IMR-90 (cell line): Measurements from ENCODE around the gene TRAK2. TPM values are rescaled to one million over a fixed set of nuclear protein-coding genes. Genes with fewer than 3 reads are reported as not detected.
A peak's percentile ranks its signal among the peaks of the same experiment; 100 is the strongest.

Source experiments
- ATAC-seq: fragments of 200-7000 bp; cut with Tn5 transposase; 2 replicates; pipeline ENCODE4 v1.9.1; 2020; ENCODE audit warnings: low read depth, mild to moderate bottlenecking, moderate library complexity
- BruUV-seq: library from RNA; stranded (reverse); fragments of 400-500 nt; replicated peaks from 2 replicates; lab custom pipeline; 2021; lab: Mats Ljungman, UMichigan
- CTCF ChIA-PET: fragments of 300-600 bp; formaldehyde crosslinking; extraction: SDS; loops from one replicate; lab custom pipeline; 2021; ENCODE audit warnings: antibody characterized with exemption; lab: Yijun Ruan, JAX
- POLR2A ChIA-PET: fragments of 300-600 bp; sonication (Branson Sonifier 250); formaldehyde crosslinking; loops from one replicate; lab custom pipeline; 2022; ENCODE audit warnings: antibody characterized with exemption; ENCODE audit not compliant: unreplicated experiment; lab: Charles Lee
- DNase-seq: peaks from one replicate; pipeline ENCODE4 v3.0.0; 2013
- H2AFZ ChIP-seq: replicated peaks from 2 replicates; pipeline ENCODE3; 2013; ENCODE audit warnings: low read length, mild to moderate bottlenecking; ENCODE audit not compliant: poor library complexity
- H2AK5ac ChIP-seq: 2 replicates; pipeline ENCODE4 v1.6.1; 2013; ENCODE audit warnings: low read depth, low read length, inconsistent platforms
- H2AK9ac ChIP-seq: replicated peaks from 2 replicates; pipeline ENCODE3; 2013; ENCODE audit warnings: mild to moderate bottlenecking, low read depth, low read length, moderate library complexity; ENCODE audit not compliant: poor library complexity
- H2BK120ac ChIP-seq: 2 replicates; pipeline ENCODE4 v1.6.1; 2013; ENCODE audit warnings: low read depth, low read length, inconsistent platforms
- H2BK15ac ChIP-seq: 3 replicates; pipeline ENCODE4 v1.6.1; 2013; ENCODE audit warnings: low read depth, low read length, inconsistent platforms
- H2BK20ac ChIP-seq: 2 replicates; pipeline ENCODE4 v1.6.1; 2013; ENCODE audit warnings: low read depth, mild to moderate bottlenecking, inconsistent platforms, low read length, moderate library complexity
- H2BK5ac ChIP-seq: 2 replicates; pipeline ENCODE4 v1.6.1; 2013; ENCODE audit warnings: mild to moderate bottlenecking, low read depth, low read length, inconsistent platforms; ENCODE audit not compliant: poor library complexity, severe bottlenecking
- H3K14ac ChIP-seq: replicated peaks from 2 replicates; pipeline ENCODE4 v1.6.1; 2013; ENCODE audit warnings: low read depth, low read length, inconsistent platforms
- H3K18ac ChIP-seq: 2 replicates; pipeline ENCODE4 v1.6.1; 2013; ENCODE audit warnings: low read depth, low read length, control low read depth
- H3K23ac ChIP-seq: 2 replicates; pipeline ENCODE4 v1.6.1; 2013; ENCODE audit warnings: low read depth, low read length, inconsistent platforms
- H3K27ac ChIP-seq: 2 replicates; pipeline ENCODE4 v1.5.1; 2013; ENCODE audit warnings: mild to moderate bottlenecking, control low read depth, low read length; ENCODE audit not compliant: insufficient read depth
- H3K27me3 ChIP-seq: 2 replicates; pipeline ENCODE4 v1.6.1; 2013; ENCODE audit warnings: low read length; ENCODE audit not compliant: control insufficient read depth, insufficient read depth
- H3K36me3 ChIP-seq: 2 replicates; pipeline ENCODE4 v1.6.1; 2013; ENCODE audit warnings: low read length, mixed read lengths; ENCODE audit not compliant: control insufficient read depth, insufficient read depth
- H3K4ac ChIP-seq: 2 replicates; pipeline ENCODE4 v1.6.1; 2013; ENCODE audit warnings: low read depth, low read length, inconsistent platforms
- H3K4me1 ChIP-seq: 2 replicates; pipeline ENCODE4 v1.6.1; 2013; ENCODE audit warnings: low read length, mixed read lengths; ENCODE audit not compliant: control insufficient read depth, insufficient read depth
- H3K4me2 ChIP-seq: 2 replicates; pipeline ENCODE4 v1.6.1; 2013; ENCODE audit warnings: low read depth, mild to moderate bottlenecking, control low read depth, low read length, moderate library complexity
- H3K4me3 ChIP-seq: 2 replicates; pipeline ENCODE4 v1.5.1; 2013; ENCODE audit warnings: low read depth, mild to moderate bottlenecking, control low read depth, low read length, moderate library complexity; ENCODE audit not compliant: insufficient read depth
- H3K56ac ChIP-seq: 2 replicates; pipeline ENCODE4 v1.6.1; 2013; ENCODE audit warnings: low read length, inconsistent platforms; ENCODE audit not compliant: insufficient read depth; ENCODE audit errors: extremely low read depth
- H3K79me1 ChIP-seq, 2 experiments: 2 replicates each; pipeline ENCODE4 v1.6.1; 2013; ENCODE audit warnings: low read length in 2 of 2, inconsistent platforms in 1 of 2, low read depth in 1 of 2
- H3K9ac ChIP-seq: 2 replicates; pipeline ENCODE4 v1.6.1; 2013; ENCODE audit warnings: low read depth, low read length, control low read depth
- H3K9me1 ChIP-seq: 2 replicates; pipeline ENCODE4 v1.6.1; 2013; ENCODE audit warnings: low read length, inconsistent platforms; ENCODE audit not compliant: insufficient read depth
- H3K9me3 ChIP-seq: 2 replicates; pipeline ENCODE4 v1.6.1; 2013; ENCODE audit warnings: low read length; ENCODE audit not compliant: control insufficient read depth, insufficient read depth
- H4K20me1 ChIP-seq: 2 replicates; pipeline ENCODE4 v1.6.1; 2013; ENCODE audit warnings: low read length, inconsistent platforms; ENCODE audit not compliant: insufficient read depth
- H4K5ac ChIP-seq: 2 replicates; pipeline ENCODE4 v1.6.1; 2013; ENCODE audit warnings: mild to moderate bottlenecking, low read depth, low read length, control low read depth
- H4K8ac ChIP-seq, 2 experiments: 2 replicates each; pipeline ENCODE4 v1.6.1; 2013; ENCODE audit warnings: low read depth in 2 of 2, low read length in 2 of 2, control low read depth in 1 of 2, inconsistent platforms in 1 of 2
- H4K91ac ChIP-seq: 2 replicates; pipeline ENCODE4 v1.6.1; 2013; ENCODE audit warnings: low read depth, low read length, inconsistent platforms; ENCODE audit not compliant: insufficient read depth
- CHD1 ChIP-seq: IDR thresholded peaks from 2 replicates; pipeline ENCODE4 v1.6.1; 2012; ENCODE audit warnings: low read depth, low read length, improper control_type of control experiment
- ELK1 ChIP-seq: fragments of 150-350 bp; IDR thresholded peaks from 2 replicates; pipeline ENCODE4 v1.6.1; 2016; ENCODE audit warnings: low read depth, mild to moderate bottlenecking, low read length, moderate library complexity, borderline replicate concordance
- MAFK ChIP-seq: IDR thresholded peaks from 2 replicates; pipeline ENCODE4 v1.6.1; 2012; ENCODE audit warnings: low read depth, low read length, improper control_type of control experiment
- MAZ ChIP-seq: IDR thresholded peaks from 2 replicates; pipeline ENCODE4 v1.6.1; 2012; ENCODE audit warnings: low read depth, mild to moderate bottlenecking, low read length, improper control_type of control experiment, moderate library complexity, borderline replicate concordance
- NFE2L2 ChIP-seq: fragments of 150-350 bp; IDR thresholded peaks from 2 replicates; pipeline ENCODE4 v1.6.1; 2016; ENCODE audit warnings: low read depth, mild to moderate bottlenecking, low read length
- POLR2A ChIP-seq: IDR thresholded peaks from 2 replicates; pipeline ENCODE4 v1.6.1; 2012; ENCODE audit warnings: mild to moderate bottlenecking, low read depth, low read length
- RAD21 ChIP-seq: IDR thresholded peaks from 2 replicates; pipeline ENCODE4 v1.6.1; 2012; ENCODE audit warnings: low read length, improper control_type of control experiment
- RFX5 ChIP-seq: IDR thresholded peaks from 2 replicates; pipeline ENCODE4 v1.8.0; 2012; ENCODE audit warnings: low read depth, mild to moderate bottlenecking, low read length, moderate library complexity
- SMC3 ChIP-seq: fragments of 150-350 bp; IDR thresholded peaks from 2 replicates; pipeline ENCODE4 v1.6.1; 2016; ENCODE audit warnings: low read depth, mild to moderate bottlenecking, antibody characterized with exemption, low read length, moderate library complexity
- WGBS, 2 experiments: methylation state at CpG; one replicate each; pipeline versions ENCODE4 v1.1.5 to v1.1.7; 2013; ENCODE audit warnings: missing lambda C conversion rate in 2 of 2; ENCODE audit not compliant: insufficient read length in 1 of 2; ENCODE audit errors: extremely low coverage in 2 of 2; 5-methylcytosine and 5-hydroxymethylcytosine counted together
- dilution Hi-C: fragments of 300-500 bp; cut with HindIII; formaldehyde crosslinking; loops from one replicate; pipeline ENCODE4 v1.14.3; 2018; ENCODE audit warnings: low sequenced_read_pairs; ENCODE audit not compliant: unreplicated experiment
- in situ Hi-C: fragments of 300-500 bp; cut with MboI; formaldehyde crosslinking; loops from 3 replicates; pipeline ENCODE4 v1.14.3; 2019; ENCODE audit warnings: low sequenced_read_pairs, inconsistent platforms, mixed read lengths
- intact Hi-C: fragments of 100-400 bp; cut with micrococcal nuclease; formaldehyde crosslinking; loops from 2 replicates; pipeline ENCODE4 v1.10.0; 2022
- polyA plus RNA-seq, 3 experiments: library from polyadenylated mRNA; depleted of rRNA; stranded (reverse); fragments of >200 nt; gene quantifications; 2 replicates each; pipeline ENCODE4 v1.2.3, GENCODE V29; 2012; ENCODE audit warnings: low replicate concordance in 1 of 3
- total RNA-seq: library from RNA; depleted of rRNA; stranded (reverse); fragments of >200 nt; gene quantifications from 2 replicates; pipeline ENCODE4 v1.2.3, GENCODE V29; 2012
- TF ChIP-seq, protein P1 (sequence below): conservative IDR thresholded peaks from 2 replicates; pipeline ENCODE4 v1.5.1; 2012; ENCODE audit warnings: mild to moderate bottlenecking, low read depth, low read length, improper control_type of control experiment

Gene TRAK2
- total and polyA plus RNA-seq, 2 of the 4 experiments (the other 2 are of a cell fraction), result 13.1 to 65.4 TPM

DNA sequence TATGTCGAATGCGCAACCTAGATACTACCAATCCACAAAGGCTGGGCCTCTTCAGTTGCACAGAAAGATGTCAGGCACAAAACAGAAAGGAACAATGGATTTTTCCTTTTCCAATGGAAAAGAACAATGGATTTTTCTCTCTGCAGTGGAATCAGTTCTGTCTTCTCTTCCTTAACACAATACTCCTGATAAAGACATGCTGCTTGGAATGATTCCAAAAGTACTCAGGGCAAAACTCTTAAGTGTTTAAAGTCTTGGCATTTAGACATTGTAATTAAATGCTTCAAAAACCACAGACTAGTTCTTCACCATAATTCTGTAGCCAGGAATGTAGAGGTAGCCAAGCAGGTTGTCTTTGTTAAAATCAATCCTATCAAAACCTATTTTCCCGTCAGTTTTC lies 47.4 kb downstream of the TRAK2 start:
- no peak overlapping the region for H3K18ac ChIP-seq
- no peaks in the 10 kb centered on the region for H3K27me3 ChIP-seq
- H4K5ac ChIP-seq, result no peak overlapping the region
- peak overlapping the region; percentile 22; the same call in 1 of the 2 replicates for H3K4me2 ChIP-seq
- in situ Hi-C loops, result no loop called here
- H3K56ac ChIP-seq, result no peak overlapping the region
- POLR2A ChIA-PET, result no interaction called here
- no peak overlapping the region for H2AK9ac ChIP-seq
- ATAC-seq (no peak), DNase-seq (peak; percentile 52)
- no peaks in the 10 kb centered on the region for H3K9me3 ChIP-seq
- H3K4me3 ChIP-seq, result no peak overlapping the region
- 0 out of 4 replicates have a peak overlapping the region, but pooled peaks of 1 of the 2 experiments have one; percentile 49 for H4K8ac ChIP-seq
- no peak overlapping the region for H3K27ac ChIP-seq
- intact Hi-C loops, result no loop called here
- H3K36me3 ChIP-seq, result 0 out of 2 replicates have a peak, but pooled peaks cover 2% of the 10 kb centered on the region
- H3K9me1 ChIP-seq, result no peaks in the 10 kb centered on the region
- CTCF ChIA-PET, result no interaction called here
- H3K9ac ChIP-seq, result no peak overlapping the region; the same call in 1 of the 2 replicates
- peaks cover 11 to 36% of the 10 kb centered on the region in 2 experiments for H3K79me1 ChIP-seq
- H2AFZ ChIP-seq, result no peak overlapping the region
- peaks cover 11% of the 10 kb centered on the region for H3K4me1 ChIP-seq
- no TSS peak for BruUV-seq
- dilution Hi-C loops, result no loop called here
- H4K91ac ChIP-seq, result no peak overlapping the region
- TF ChIP-seq NFE2L2, result no peak
- TF ChIP-seq MAFK, result no peak
- TF ChIP-seq CHD1, result no peak
- TF ChIP-seq MAZ, result no peak
- no peak for TF ChIP-seq SMC3
- TF ChIP-seq, protein P1, sequence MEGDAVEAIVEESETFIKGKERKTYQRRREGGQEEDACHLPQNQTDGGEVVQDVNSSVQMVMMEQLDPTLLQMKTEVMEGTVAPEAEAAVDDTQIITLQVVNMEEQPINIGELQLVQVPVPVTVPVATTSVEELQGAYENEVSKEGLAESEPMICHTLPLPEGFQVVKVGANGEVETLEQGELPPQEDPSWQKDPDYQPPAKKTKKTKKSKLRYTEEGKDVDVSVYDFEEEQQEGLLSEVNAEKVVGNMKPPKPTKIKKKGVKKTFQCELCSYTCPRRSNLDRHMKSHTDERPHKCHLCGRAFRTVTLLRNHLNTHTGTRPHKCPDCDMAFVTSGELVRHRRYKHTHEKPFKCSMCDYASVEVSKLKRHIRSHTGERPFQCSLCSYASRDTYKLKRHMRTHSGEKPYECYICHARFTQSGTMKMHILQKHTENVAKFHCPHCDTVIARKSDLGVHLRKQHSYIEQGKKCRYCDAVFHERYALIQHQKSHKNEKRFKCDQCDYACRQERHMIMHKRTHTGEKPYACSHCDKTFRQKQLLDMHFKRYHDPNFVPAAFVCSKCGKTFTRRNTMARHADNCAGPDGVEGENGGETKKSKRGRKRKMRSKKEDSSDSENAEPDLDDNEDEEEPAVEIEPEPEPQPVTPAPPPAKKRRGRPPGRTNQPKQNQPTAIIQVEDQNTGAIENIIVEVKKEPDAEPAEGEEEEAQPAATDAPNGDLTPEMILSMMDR, result no peak
- no peak for TF ChIP-seq RFX5
- no peak for TF ChIP-seq POLR2A
- TF ChIP-seq RAD21, result no peak
- TF ChIP-seq ELK1, result no peak
- 0 out of 2 replicates have a peak overlapping the region, but pooled peaks have one; percentile 22 for H2BK120ac ChIP-seq
- H2BK5ac ChIP-seq, result no peak overlapping the region
- H3K4ac ChIP-seq, result no peak overlapping the region
- H3K14ac ChIP-seq, result peak overlapping the region; percentile 46; the same call in 1 of the 2 replicates
- H2BK20ac ChIP-seq, result no peak overlapping the region; the same call in 1 of the 2 replicates
- H2AK5ac ChIP-seq, result no peak overlapping the region
- no peak overlapping the region for H2BK15ac ChIP-seq
- no peaks in the 10 kb centered on the region for H4K20me1 ChIP-seq
- 0 out of 2 replicates have a peak overlapping the region, but pooled peaks have one; percentile 46 for H3K23ac ChIP-seq
- no CpG with 5 or more reads among the region's 3 CpGs for WGBS, 2 experiments
